Body of pancreas (tissue), 4 donors: ENCODE measurements around the gene DCAF8.

ENCODE experiments used
- POLR2A ChIP-seq, 3 donors: fragments of 450-650 bp; IDR thresholded peaks; one replicate each; pipeline ENCODE4 v1.6.1; 2016; ENCODE audit warnings: antibody characterized with exemption in 3 of 3, mild to moderate bottlenecking in 2 of 3
- TF ChIP-seq, protein P1 (sequence below), 7 experiments: fragments of 450-650 bp in 4 of 7; fragments of 200-600 bp in 3 of 7; sonication (generic) in 3 of 7; IDR thresholded peaks; one replicate each; pipeline ENCODE4 v1.5.1; 2016 to 2019; ENCODE audit warnings: antibody characterized with exemption in 7 of 7

DNA sequence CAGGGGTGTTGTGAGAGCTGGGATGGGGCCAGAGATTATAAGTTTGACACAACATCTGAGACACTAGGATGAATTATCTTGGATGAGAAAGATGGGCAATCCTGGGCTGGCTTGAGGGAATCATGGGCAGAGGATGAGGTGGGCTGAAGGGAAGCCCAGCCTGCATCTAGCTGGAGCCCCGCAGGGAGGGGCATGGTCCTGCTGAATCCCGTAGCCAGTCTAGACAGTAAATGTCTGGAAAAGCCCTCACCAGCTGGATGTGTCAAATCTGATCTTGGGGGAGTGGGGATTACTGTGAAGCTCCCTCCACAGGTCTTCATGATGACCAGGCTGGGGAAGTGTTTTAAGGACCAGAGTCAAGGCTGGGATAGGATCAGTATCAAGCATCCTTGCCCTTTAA, 75.6 kb downstream of the DCAF8 start:
- TF ChIP-seq, protein P1, sequence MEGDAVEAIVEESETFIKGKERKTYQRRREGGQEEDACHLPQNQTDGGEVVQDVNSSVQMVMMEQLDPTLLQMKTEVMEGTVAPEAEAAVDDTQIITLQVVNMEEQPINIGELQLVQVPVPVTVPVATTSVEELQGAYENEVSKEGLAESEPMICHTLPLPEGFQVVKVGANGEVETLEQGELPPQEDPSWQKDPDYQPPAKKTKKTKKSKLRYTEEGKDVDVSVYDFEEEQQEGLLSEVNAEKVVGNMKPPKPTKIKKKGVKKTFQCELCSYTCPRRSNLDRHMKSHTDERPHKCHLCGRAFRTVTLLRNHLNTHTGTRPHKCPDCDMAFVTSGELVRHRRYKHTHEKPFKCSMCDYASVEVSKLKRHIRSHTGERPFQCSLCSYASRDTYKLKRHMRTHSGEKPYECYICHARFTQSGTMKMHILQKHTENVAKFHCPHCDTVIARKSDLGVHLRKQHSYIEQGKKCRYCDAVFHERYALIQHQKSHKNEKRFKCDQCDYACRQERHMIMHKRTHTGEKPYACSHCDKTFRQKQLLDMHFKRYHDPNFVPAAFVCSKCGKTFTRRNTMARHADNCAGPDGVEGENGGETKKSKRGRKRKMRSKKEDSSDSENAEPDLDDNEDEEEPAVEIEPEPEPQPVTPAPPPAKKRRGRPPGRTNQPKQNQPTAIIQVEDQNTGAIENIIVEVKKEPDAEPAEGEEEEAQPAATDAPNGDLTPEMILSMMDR (IDR thresholded peaks at IDR 0.05), result no peak
- TF ChIP-seq POLR2A (IDR thresholded peaks at IDR 0.05), result no peak
